CMK (cell line): ENCODE results near the gene IER3.

Source experiments
- DNase-seq: peaks from one replicate; pipeline ENCODE4 v3.0.0-alpha.2; 2010; ENCODE audit warnings: low read depth

Gene IER3, protein sequence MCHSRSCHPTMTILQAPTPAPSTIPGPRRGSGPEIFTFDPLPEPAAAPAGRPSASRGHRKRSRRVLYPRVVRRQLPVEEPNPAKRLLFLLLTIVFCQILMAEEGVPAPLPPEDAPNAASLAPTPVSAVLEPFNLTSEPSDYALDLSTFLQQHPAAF

DNA sequence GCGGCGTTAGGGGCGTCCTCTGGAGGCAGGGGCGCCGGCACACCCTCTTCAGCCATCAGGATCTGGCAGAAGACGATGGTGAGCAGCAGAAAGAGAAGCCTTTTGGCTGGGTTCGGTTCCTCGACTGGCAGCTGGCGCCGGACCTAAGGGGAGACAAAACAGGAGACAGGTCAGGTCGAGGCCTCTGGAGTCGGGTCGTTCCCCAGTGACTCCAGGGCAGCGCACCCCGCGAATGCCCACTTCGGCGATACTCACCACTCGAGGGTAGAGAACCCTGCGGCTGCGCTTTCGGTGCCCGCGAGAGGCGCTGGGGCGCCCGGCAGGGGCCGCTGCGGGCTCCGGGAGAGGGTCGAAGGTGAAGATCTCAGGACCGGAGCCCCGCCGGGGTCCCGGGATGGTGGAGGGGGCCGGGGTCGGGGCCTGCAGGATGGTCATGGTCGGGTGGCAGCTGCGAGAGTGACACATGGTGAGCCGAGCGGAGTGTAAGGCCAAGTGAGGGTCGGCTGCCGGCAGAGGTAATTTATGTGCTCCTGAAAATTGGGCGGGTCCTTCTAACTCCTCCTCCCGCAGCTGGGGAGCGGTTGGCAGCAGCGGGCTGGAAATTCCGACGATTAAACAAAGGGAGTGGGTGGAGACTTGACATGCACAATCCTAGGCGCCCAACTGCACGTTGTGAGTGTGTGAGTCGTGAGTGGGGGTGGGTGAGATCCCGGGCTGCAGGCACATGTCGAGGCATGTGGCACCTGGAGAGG lies at the start of gene IER3:
Gene IER3 (minus strand): TSS at position 494 of the 752 bp plus-strand sequence. CDS start 29 bp downstream, at position 465.
- no peak for DNase-seq

- DNase-seq = no peak
Measured at GRCh38 chr6:30793521-30794194, 49.3 kb upstream of the IER3 start.

DNA sequence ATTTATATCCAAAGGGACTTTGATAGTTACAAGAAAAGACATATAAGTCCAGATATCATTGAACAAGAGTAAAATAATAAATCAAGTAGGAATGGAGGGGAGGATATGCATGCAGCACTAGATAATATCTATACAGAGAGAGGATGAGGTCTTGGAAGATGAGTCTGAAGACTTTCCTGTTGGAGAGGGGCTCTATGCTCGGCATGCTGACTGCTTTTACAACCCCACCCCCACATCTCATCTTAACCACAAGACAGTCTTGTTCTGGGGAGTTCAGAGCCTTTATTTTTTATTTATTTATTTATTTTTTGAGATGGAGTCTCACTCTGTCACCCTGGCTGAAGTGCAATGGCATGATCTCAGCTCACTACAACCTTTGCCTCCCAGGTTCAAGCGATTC lies 48.4 kb upstream of the IER3 start:
- DNase-seq = no peak

GRCh38 chr6:30790724-30791383 lies 46.5 kb upstream of the IER3 start:
- DNase-seq = no peak

DNA sequence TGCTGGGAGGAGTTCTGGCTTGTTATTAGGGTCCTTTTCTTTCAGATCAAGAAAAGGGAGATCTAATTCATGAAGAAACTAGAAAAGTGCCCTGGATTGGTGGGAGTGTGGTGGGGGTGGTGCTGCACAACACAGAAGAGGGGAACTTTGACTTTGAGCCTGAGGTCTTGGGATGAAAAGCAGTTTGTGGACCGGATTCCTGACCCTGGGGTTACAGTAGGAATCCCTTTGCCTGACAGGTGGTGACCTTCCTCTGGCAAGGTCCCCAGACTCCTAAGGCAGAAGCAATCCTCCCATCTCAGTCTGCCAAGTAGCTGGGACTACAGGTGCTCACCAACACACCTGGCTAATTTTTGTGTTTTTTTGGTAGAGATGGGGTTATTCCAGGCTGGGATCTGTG lies 45.3 kb upstream of the IER3 start:
- no peak for DNase-seq

DNA sequence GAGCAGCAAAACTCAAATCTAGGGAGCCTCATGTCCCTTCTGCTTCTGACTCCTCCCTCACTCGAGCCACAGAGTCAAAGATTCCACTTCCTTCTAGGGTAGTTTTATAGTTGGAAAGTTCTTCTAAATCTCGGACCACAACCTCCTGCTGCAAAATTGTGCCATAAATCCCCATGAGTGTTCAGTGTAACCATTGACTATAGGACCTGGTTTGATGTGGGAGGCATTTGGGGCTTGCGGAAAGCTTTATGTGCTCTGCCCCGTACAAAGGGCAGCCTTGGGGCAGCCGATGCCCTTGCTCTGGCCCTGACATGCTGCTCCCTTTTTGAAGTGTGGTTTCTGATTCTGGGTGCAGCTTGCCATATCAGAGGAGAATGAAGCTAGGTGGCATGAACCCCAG lies 43.6 kb upstream of the IER3 start:
- DNase-seq = no peak

- DNase-seq = no peak
Measured at GRCh38 chr6:30782425-30783014, 38.2 kb upstream of the IER3 start.

GRCh38 chr6:30781743-30782424 lies 37.5 kb upstream of the IER3 start:
- peak; percentile 29 for DNase-seq

DNA sequence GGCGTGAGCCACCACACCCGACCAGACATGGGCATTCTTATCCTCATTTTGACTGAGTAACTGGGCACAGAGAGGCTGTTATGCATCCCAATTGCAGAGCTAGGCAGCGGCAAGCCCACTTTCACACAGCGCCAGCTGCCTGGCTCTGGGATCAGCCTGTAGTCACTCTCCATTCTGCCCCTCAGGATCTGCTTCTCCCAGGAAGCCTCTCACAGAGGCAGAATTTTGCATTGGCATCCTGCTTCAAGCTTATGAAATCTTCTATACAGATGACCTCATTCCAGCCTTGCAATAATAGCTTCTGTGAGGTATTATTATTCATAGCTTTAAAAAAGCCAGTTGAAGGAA lies 37.0 kb upstream of the IER3 start:
- DNase-seq = no peak

DNA sequence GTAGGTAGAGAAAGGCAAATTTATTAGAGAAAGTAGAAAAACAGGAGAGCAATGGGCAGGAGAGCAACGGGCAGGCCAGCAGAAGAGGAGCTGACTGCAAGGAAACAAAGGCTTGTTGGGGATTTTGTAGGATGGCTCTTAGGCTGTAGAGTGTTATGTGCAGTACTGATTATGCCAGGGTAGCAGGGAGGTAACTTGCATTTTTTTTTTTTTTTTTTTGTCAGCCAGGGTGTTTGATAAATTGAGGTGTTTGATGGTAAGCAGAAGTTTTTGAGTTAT lies 36.2 kb upstream of the IER3 start:
- DNase-seq = no peak

DNA sequence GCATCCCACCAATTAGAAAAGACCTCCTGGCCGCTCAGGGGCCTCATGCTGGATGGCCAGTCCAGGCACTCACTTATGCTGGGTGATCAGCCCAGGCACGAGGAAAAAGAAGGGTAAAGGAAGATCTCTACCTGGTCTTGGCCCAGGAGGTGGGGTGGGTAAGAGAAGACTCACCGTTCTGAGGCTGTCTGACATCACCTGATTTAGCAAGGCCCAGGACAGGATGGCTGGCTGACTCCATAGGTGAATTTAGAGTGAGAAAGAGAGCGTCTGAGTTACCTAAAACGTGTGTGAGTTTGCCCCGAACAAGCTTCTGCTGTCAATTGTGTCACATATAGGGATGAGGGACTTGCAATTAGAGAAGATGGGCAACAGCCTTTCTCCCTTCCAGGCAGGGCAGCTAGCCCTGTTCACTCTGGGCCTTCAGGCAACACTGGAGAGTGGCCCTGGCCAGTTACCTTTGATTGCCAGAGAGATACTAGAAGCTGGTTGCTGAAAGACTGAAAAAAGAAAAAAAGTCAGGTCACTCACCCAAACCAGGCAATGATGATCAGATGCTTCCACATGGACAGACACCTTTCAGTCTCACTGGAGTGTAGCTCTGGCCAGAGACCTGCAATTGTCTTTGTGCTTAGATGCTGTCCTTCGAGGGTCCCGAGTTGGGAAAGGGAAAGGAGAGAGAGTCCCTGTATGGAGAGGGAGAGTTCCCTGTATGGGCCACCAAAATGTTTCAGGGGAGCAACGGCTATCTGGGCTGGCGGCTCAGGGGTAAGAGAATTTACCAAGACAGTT lies 35.7 kb upstream of the IER3 start:
- DNase-seq = no peak

- DNase-seq = no peak
Measured at GRCh38 chr6:30778001-30778635, 33.8 kb upstream of the IER3 start.

GRCh38 chr6:30777155-30777485 lies 32.8 kb upstream of the IER3 start:
- no peak for DNase-seq

DNA sequence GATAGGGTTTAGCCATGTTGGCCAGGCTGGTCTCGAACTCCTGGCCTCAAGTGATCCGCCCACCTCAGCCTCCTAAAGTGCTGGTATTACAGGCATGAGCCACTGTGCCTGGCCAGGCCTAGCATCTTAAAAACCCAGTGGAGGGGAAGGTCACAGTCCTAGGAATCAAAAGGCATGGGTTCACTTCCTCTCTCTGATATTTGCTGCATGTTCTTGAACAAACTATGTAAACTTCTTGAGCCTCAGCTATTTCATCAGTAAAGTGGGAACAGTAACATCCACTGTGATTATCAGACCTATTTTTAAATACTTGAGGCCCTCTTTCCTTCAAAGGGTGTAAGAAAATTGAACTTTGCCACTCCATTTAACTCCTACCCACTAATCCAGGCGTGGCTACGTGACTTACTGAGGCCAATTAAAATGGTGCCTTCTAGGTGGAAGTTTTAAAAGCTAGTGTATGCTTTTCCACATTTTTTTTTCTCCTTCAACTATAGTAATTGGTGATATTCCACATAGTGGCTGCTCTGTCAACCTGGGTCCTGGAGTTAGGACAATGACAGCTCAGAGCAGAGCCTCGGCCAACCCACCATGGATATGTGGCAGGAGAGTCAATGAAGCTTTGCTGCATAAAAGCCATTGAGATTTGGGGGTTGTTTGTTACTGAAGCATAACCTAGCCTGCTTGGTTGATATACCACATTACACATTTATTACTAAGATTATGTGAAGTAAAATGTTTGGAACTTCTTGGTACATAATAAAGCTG lies 32.2 kb upstream of the IER3 start:
- no peak for DNase-seq

DNA sequence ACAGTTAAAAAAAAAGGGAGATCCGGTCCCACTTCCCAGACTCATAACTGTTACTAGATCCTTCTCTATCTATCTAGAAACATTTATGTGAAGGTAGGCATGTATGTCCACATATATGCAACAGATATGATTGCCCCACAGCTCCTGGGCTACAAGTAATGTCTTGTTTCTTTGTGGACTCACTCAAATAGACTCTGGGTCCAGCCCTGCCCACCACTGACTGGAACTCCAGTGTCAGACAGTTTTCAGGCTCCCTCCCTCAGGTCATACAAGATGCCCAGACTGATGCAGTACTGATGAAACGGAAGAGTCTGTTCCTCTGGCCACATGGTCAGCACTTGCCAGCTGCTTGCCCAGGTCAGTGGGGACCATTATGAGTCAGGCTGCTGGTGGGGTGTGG lies 30.8 kb upstream of the IER3 start:
- no peak for DNase-seq

- DNase-seq = no peak
Measured at GRCh38 chr6:30774701-30775100, 30.4 kb upstream of the IER3 start.

DNA sequence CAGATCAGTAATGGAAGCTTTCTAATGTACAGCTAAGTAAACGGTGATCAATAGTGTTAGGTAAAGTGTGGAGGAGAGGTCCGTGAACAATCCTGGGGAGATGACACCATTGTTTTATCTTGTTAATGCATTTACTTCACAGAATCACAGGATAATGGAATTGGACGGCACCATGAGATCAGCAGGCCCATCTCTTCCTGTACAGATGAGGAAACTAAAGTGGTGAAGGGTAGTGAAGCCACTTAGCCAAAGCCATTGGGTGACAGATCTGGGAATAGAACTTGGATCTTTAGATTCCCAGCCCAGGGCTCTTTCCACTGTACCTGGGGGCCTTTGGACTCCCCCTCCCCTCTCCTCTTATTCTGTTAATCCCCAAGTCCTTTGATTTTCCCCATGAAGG lies 26.2 kb upstream of the IER3 start:
- DNase-seq = no peak

GRCh38 chr6:30769853-30770524 lies 25.6 kb upstream of the IER3 start:
- DNase-seq = no peak

DNA sequence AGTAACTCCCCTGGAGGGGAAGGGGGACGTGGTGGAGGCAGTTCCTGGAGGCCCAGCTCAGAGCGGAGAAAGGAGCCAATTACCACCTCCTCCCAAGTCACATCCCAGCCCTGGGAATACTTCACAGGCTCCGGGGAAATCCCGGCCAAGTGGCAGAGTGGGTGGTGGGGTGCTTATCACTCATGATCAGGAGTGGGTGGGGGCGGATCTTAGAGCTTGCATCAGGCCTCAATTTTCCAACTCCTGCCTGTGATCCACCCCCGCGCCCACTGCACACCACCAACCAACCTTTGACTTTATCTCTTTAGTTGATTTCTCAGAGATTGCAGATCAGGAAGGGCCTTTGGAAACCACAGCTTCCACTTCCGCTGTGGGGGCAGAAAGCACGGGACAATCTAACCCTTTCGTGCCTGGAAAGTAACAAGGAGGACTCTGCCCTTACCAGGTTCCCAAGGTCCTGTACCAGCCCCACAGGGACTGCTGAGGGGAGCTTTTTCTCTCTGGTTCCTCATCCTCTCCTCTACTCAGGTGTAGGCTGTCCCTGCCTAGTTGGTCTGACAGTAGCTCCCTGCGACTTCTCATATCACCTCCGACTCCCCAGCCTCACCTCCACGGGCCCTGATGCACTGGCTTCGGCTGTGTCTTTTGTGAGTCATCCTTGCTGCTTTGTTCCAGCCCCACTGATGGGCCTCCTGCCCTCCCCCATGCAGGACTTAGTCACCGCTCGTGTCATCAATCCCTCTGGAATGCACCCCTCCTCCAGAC lies 24.9 kb upstream of the IER3 start:
- DNase-seq = peak; percentile 71
